ENCODE results near the gene TMEM9. TPM values are rescaled to one million over a fixed set of nuclear protein-coding genes. Genes with fewer than 3 reads are reported as not detected.

Gene TMEM9
- polyA plus RNA-seq, 4 donors, result 116 to 160 (median 145) TPM

DNA sequence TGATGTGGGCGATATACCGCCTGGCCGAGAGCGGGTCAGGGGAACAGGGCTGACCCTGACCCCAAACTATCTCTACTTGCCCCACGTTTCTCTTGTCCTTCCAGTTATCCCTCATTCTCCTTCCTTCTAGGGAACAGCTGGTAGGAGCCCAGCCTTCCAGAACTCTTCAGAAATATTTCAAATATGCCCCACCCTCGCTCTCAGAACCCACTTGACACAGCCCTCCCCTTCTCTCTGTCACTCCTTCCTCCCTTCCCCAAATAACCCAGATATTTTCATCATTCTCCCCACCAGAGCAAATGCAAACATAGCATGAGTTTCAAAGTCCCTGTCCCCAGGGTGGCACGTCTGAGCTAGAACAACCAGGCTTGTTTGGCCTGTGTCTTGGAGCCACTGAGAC lies 43.1 kb downstream of the TMEM9 start:
- DNase-seq (ENCODE audit: low read depth in 4 of 4, low spot score in 3 of 4), result no peak

DNA sequence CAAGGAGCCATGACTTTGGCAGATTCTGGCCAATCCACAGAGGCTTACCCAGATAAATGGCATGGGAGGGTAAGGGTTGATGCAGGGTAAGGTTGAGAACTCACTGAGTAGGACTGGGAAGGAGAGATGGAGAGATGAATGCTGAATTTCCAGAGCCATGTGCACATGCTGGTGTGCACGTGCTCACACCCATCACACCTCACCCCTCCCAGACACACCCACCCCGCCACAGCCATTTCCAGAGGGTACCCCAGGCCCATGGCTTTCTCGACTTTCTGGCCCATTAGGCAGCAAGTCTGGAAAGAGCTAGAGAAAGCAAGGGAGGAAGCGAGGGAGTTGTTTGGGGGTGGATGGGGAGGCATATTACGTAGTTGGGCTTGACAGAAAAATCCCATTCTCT lies 43.7 kb downstream of the TMEM9 start:
- no peak for DNase-seq (ENCODE audit: low read depth in 4 of 4, low spot score in 3 of 4)

DNA sequence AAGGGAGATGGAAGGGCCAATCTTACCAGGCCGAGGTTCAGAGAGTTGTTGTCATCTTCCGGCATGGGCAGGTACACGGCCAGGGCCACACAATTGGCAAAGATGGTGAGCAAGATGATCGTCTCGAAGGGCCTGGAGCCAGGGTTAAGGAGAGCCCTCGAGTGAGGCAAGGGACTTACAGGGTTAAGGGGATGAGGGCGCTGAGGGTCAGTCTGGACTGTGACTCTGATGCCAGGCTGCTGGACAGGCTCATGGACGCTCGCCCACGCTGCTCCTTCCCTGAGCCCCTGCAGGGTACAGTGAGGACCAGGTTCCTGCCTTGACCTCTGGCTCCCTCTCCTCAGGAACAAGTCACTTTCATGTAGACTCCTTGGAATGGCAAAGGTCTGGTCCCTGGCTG lies 44.1 kb downstream of the TMEM9 start:
- DNase-seq (ENCODE audit: low read depth in 4 of 4, low spot score in 3 of 4), result no peak

DNA sequence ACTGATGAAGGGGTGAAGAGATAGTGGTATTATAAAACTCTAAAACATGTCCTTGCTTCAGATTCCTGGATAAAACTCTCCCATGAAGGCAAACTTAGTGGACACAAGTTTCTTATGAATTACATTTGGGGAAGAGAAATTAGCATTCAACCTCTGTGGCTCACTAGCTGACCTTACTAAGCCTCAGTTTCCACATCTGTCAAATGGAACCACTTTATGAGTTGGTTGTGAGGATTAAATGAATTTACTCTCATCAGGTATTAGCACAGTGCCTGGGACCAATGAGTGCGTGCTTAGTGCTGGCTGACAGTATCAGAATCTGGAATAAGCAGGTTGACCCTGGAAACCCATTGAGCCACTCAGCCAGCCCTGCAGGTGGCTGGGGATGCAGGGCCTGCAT lies 44.6 kb downstream of the TMEM9 start:
- DNase-seq (ENCODE audit: low read depth in 4 of 4, low spot score in 3 of 4), result no peak

DNA sequence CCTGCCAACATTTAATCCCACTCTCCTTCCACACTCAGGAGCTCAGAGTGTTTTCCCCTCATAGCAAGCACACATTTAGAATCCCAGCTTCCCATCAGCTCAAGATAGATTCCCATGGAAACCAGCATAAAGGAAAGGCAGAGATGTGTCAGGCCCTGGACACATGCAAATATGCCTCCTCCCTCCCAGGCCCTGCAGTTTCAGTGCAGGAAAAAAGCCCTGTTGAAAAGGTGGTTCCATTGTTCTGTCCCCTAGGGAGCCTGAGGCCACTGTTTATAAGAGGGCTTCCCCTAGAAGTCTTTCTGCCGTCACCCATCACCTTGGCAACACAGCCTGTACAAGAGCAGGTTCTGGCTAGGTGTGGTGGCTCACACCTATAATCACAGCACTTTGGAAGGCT lies 45.7 kb downstream of the TMEM9 start:
- DNase-seq (ENCODE audit: low read depth in 4 of 4, low spot score in 3 of 4), result no peak

DNA sequence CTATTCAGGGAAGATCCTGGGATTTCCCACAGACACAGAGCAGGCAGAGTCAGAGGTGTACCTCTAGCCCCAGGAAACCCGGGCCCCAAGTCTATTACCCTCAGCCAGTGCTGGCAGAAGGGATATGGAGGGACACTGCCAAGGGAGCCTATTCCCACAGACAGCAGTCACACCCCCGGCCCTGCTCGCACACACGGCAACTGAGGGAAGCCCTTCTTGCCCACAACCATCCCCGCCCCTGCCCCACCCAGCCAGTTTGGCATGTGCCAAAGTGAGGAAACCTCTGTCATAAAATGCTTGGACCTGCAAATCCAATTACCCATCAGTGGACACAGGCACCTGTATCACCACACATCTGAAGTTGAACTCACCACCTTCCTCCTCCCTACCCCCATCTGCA lies 48.6 kb downstream of the TMEM9 start:
- DNase-seq (ENCODE audit: low read depth in 4 of 4, low spot score in 3 of 4), result no peak

DNA sequence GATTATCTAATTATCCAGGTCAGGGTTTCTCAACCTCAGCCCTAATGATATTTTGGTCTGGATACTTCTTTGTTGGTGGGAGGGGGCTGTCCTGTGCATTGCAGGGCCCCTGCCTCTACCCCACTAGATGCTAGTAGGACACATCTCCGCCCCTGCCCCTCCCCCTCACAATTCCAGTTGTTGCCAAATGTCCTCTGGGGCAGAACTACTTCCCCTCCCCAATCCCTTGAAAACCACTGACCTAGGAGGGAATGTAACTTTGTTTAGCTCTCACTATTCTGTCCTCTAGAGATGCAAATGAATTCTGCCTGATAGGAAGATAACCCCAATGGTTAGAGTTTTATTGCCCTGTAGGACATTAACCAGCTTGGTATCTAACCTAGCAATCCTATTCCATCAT lies 50.1 kb downstream of the TMEM9 start:
- DNase-seq (ENCODE audit: low read depth in 4 of 4, low spot score in 3 of 4), result no peak

DNA sequence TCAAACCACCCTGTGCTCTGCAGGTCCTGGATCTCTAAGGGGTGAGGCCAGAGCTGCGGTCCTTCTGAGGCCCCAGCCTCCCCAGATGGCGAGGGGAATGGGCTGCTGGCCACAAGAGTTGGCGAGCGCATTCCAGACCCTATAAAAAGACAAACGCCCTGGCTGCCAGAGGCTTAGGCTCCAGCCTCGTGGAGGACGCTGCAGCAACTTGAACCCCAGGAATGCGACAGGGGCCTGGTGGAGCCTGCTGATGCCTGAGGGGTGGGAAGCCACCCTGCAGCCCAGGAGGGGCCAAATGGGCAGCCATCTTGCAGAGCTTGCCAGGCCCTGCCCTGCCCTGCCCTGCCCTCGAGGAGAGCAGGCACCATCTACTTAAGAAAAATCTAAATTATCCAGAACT lies 50.6 kb downstream of the TMEM9 start:
- no peak for DNase-seq (ENCODE audit: low read depth in 4 of 4, low spot score in 3 of 4)

DNA sequence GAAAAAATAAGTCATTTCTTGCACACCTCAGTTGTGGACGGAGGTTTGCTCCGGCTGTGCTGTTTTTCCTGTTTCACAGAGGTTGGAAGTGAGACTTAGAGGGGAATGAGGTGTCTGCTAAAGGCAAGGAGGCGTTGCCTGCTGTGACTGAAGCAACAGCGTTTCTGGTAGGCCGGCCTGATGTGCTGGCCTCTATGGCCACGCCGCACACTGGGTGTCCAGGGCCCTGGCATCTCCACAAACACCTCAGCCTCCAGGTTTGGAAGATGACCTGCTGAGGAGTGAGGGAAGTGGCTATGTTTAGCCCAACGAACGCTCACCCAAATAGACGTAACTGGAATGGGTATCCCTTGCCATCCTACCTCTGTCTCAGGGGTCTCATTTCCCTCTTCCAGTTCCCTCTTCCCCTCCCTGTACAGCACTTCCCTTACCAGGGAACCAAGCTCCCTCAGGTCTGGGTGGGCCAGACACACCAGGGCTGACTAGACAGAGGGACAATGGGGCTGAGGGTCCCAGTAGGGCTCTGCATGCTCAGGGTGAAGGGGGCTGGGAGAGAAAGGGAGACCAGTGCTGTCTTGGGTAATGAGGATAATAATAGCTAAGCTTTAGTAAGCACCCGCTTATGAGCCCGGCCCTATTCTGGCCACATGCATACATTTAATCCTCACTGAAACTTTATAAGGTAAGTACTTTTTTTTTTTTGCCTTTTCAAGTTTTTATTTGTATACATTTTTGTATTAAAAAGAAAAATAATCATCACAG lies 53.9 kb downstream of the TMEM9 start:
- no peak for DNase-seq (ENCODE audit: low read depth in 4 of 4, low spot score in 3 of 4)

DNA sequence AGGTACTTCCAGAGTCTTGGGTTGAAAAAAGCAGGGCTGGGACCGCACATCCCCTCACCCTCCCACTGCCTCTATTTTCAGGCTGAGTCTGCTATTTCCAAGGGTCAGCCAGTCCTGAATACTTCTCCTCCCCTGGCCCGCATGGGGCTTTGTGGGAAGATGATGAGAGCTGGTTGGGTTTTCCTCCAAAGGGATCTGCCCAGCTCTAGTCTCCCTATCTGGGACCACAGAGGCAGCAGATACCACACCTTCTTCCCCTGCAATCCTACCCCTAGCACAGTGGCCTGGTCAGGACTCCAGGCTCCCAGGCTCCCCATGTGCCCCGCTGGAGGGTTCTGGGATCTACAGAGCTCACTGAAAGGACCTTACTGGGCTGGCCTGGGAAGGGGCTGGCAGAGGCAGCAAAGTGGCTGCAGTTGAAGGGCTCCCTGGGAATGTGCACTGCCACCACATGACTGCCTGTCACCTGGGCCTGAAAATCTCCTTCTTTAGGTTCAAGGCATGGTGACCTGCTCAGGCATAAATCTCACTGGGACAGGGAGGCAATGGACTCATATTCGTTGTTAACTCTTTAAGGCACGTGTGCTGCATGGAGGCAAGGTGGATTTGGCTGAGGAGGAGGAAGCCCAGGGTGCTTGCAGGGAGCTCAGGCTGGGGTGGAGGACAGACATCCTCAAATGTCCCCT lies 55.1 kb downstream of the TMEM9 start:
- DNase-seq (ENCODE audit: low read depth in 4 of 4, low spot score in 3 of 4), result no peak

DNA sequence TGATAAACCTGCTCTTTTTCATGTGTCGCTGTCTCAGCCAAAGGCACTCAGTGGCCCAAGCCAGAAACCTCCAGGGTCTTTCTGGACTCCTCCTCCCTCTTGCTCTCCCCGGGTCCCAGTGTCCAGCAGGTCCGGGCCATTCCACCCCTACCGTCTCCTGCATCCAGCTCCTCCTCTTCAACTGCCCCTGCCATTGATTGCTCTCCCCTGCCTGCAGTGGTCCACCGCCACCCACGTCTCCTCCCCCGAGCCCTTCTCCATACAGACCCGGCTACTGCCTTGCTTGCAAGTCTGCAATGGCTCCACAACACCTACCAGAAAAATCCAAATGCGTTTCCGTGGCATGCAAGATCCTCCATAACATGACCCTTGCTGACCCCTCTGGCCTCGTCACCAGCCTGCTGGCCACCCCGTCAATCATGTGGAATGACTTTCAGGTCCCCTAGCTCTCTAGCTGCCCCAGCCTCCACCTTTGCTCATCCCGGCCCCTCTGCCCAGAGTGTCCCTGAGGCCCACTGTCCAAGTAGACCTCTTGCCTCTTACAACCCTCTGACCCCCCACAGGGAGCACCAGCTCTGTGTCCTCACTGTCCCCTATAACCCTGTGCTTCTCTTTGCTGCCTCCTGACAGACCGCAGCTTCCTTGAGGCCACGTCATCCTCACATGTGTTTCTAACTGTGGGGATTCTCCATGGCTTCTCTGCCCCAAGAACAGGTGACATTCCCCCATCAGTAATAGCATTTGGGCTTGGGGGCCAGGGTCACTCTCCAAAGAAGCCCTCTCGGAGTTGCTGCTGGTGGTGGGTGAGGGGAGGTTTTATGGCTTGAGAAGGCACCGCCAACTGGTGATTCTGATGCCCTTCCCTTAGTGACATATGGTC lies 57.1 kb downstream of the TMEM9 start:
- no peak for DNase-seq (ENCODE audit: low read depth in 4 of 4, low spot score in 3 of 4)

DNA sequence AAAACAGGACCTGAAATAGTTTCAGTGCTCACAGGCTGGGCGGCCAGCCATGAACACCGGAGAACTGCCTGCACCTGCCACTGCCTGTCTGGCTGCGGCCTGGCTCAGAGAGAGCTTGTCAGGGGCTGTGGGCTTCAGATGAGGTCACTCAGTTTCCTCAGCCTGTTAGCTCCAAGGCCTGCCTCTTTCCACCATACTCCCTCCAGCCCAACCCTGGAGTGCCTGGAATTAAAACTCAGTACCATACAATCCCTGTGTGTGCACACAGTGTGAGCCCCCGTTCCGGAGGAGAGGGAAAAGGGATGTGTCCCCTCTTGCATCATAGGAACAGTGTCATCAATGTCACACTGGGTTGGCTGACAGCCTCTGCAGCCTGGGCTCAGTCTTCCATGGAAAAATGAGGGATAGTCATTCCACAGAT lies 58.2 kb downstream of the TMEM9 start:
- DNase-seq (ENCODE audit: low read depth in 4 of 4, low spot score in 3 of 4), result no peak

DNA sequence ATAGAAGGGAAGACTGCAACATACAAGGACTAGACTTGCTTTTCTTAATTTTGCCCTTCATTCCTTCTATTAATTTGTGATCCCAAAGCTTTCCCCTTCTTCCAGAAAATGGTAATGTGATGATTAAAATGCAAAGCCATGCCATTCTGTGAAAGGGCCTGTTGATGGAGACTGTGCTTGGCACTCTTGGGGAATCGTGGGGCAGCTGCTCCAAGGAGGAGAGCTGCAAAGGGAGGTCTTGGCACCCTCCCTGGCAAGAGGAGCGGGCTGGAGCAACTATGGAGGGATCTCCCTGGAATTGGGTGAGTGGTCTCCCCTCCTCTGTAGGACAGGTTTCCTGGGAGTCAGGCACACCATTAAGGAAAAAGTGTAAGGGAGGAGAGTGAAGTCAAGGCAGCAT lies 58.7 kb downstream of the TMEM9 start:
- no peak for DNase-seq (ENCODE audit: low read depth in 4 of 4, low spot score in 3 of 4)

DNA sequence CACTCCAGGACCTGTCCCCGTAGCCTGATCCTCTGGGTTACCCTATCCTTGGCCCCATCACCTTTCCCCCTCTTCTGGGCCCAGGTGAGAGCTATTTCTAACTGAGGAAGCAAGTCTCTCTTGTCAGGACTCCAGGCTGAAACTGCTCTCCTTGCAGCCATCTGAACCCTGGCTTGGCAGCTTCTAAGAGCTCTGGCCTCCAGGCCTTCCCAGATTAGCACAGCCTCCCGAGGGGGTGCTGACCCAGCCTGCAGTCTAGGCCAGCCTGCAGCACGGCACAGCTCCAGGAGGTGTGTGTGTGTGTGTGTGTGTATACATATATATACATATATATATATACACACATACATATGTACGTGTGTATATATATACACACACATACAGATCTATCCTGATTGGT lies 59.4 kb downstream of the TMEM9 start:
- DNase-seq (ENCODE audit: low read depth in 4 of 4, low spot score in 3 of 4), result no peak

DNA sequence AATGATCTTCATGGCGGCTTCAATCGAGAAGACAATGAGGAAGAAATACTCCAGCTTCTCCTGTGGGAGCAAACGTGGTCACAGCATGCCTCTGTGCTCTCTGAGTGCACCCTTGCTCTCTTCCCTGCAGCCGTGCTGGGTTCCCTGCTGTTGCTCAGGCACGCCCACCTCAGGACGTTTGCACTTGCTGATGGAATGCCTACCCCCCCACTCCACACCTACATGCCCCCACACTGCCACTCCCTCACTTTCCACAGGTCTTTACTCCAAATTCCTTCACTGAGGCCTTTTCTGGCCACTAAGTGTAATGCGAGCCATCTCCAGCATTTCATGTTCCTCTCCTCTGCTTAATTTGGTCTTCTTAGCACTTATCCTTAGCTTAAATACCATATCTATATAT lies 60.3 kb downstream of the TMEM9 start:
- no peak for DNase-seq (ENCODE audit: low read depth in 4 of 4, low spot score in 3 of 4)

DNA sequence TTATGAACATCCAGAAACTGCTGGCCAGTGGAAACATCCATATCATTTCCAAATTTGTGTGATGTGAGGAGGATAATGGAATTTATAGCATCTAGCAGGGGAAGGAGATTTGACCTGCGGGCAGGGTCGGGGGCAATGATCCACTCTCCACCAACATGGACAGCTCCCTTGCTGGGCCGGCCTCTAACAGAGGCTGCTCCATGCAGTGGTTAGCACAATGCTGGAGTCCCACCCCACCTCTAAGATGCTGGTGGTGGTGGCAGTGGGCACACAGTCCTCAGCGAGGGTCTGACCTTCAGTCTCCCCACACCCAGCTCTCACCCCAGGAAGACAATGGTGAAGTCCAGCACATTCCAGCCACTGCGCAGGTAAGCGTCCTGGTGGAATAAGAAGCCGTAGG lies 60.7 kb downstream of the TMEM9 start:
- DNase-seq (ENCODE audit: low read depth in 4 of 4, low spot score in 3 of 4), result no peak

DNA sequence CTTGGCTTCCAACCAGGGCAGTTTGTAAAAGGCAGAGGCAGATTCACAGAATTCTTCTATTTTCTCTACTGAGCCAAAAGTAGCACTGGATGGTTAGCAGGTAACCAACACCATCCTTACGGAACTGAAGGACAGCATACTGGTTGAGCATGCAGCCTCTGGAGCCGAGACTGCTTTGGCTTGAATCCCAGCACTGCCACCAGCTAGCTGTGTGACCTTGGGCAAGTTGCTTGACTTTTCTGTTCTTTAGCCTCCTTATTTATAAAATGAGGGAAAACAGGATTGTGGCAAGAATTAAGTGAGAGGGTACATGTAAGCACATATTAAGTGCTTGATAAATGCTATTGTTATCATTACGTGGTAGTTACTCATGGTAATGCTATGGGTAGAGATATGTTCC lies 61.5 kb downstream of the TMEM9 start:
- DNase-seq (ENCODE audit: low read depth in 4 of 4, low spot score in 3 of 4), result no peak

DNA sequence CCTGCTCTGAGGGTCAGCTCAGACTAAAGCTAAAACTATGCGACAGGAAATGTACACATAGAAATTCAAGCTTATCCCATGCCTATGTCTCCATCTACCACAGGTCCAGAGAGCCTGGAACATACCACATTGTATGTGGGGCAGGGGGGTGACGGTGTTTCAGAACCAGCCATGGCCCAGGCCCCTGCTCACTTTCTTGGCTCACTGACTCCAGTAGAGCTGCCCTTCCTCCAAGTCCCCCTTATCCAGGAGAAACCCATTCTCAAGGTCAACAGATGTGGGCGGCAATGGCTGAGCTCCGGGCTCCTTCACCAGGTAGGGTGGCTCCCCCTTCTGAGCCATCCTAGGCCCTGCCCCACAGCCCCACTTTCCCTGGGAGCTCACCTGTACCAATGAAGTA lies 63.0 kb downstream of the TMEM9 start:
- no peak for DNase-seq (ENCODE audit: low read depth in 4 of 4, low spot score in 3 of 4)

DNA sequence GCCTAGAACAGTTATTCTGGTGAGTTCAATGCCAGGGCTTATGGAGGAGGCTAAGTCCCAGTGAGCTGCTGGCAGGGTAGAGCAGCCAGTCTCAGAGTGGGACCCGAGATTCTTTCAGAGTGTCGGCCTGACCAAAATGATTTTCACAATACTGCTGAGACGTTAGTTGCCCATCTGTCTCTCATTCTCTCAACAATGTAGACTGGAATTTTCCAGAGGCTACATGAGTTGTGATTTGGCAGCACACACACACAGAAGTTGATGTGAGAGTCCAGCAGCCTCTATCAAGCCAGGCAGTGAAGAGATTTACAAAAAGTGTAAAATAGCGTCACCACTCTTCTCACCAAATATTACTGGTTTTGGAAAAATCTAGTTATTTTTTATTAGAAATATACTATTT lies 63.7 kb downstream of the TMEM9 start:
- no peak for DNase-seq (ENCODE audit: low read depth in 4 of 4, low spot score in 3 of 4)

DNA sequence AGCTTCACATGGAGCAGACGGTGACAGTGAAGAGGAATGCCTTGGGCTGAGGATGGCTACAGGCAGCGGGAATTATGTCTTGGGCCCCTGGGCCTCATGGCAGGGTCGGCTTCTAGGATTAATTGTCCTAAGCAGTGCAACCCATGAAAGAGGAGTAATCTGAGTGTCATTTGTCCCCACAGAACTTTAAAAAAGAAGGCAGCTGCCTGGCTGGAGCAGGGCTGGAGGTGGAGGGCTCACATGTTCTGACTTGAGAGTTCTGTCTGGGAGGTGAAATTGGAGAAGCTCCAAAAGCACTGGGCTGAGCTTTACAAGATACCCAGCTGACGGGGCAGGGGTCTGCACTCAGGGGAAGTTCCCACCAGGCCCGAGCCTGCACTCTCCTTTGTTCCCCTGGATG lies 64.7 kb downstream of the TMEM9 start:
- DNase-seq (ENCODE audit: low read depth in 4 of 4, low spot score in 3 of 4), result no peak

DNA sequence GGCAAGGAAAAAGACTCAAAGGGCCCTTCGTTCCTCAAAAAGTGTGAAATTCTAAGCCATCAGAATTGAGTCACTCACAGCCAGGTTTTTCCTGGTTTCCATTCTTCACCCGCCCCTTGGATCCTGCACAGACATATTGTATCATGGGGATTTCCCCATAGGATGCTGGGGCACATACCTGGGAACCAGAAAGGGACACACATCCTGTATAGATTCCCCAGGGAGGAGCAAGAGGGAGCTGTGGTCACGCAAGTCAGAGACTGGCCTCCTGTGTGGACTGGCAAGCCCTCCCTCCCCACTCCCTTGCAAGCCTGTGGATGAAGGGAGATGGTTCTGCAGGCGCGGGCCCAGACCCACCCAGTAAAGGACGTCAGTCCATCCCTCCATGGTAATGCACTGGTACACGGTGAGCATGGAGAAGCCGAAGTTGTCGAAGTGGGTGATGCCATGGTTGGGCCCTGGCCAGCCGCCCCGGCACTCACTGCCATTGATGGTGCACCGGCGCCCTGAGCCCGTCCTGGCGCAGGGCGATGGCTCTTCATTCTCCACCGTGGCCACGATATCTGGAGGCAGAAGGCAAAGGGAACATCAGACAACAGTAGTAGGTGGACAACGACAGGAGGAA lies 65.3 kb downstream of the TMEM9 start:
- no peak for DNase-seq (ENCODE audit: low read depth in 4 of 4, low spot score in 3 of 4)

All from left renal pelvis (tissue), 4 donors.